WERI-Rb-1 (cell line): Measurements from ENCODE around the gene IRS2.

Experiments used
- DNase-seq: peaks from one replicate; pipeline ENCODE4 v3.0.0-alpha.2; 2020
- H3K27ac ChIP-seq: fragments of 250-450 bp; sonication (Bioruptor Pico); 2 replicates; pipeline ENCODE4 v1.5.1; 2020; ENCODE audit warnings: mild to moderate bottlenecking, moderate library complexity
- H3K27me3 ChIP-seq: fragments of 250-450 bp; sonication (Bioruptor Pico); 2 replicates; pipeline ENCODE4 v1.5.1; 2021; ENCODE audit warnings: mild to moderate bottlenecking, low read depth, moderate library complexity; ENCODE audit not compliant: insufficient read depth, severe bottlenecking
- H3K36me3 ChIP-seq: fragments of 250-450 bp; sonication (Bioruptor Pico); 2 replicates; pipeline ENCODE4 v1.5.1; 2020; ENCODE audit warnings: mild to moderate bottlenecking, moderate library complexity
- H3K4me3 ChIP-seq: 2 replicates; pipeline ENCODE4 v1.5.1; 2011; ENCODE audit warnings: low read depth, mild to moderate bottlenecking, control low read depth, low read length
- H3K9me3 ChIP-seq: fragments of 250-450 bp; sonication (Bioruptor Pico); 2 replicates; pipeline ENCODE4 v1.5.1; 2021; ENCODE audit warnings: mild to moderate bottlenecking, moderate library complexity; ENCODE audit not compliant: severe bottlenecking
- CTCF ChIP-seq: IDR thresholded peaks from 2 replicates; pipeline ENCODE4 v1.5.1; 2011; ENCODE audit warnings: low read depth, mild to moderate bottlenecking, control low read depth, inconsistent platforms, low read length

The IRS2 gene

GRCh38 chr13:109741966-109742365, 44.4 kb downstream of the IRS2 start:
- Histone ChIP-seq H3K9me3 (no peaks in the 10 kb centered on the region), H3K27me3 (no peaks in the 10 kb centered on the region), H3K27ac (no peak overlapping the region), H3K36me3 (no peaks in the 10 kb centered on the region), H3K4me3 (no peak overlapping the region)
- no peak for DNase-seq
- no peak for TF ChIP-seq CTCF

GRCh38 chr13:109740721-109741120, 45.7 kb downstream of the IRS2 start:
- Histone ChIP-seq H3K4me3 (no peak overlapping the region), H3K27me3 (no peaks in the 10 kb centered on the region), H3K36me3 (no peaks in the 10 kb centered on the region), H3K9me3 (no peaks in the 10 kb centered on the region), H3K27ac (no peak overlapping the region)
- no peak for TF ChIP-seq CTCF
- no peak for DNase-seq

- Histone ChIP-seq H3K36me3 (no peaks in the 10 kb centered on the region), H3K9me3 (no peaks in the 10 kb centered on the region)
- TF ChIP-seq CTCF = no peak
These were observed 46.3 kb downstream of the IRS2 start for GRCh38 chr13:109740121-109740520.

GRCh38 chr13:109738298-109738746, 48.1 kb downstream of the IRS2 start:
- no peaks in the 10 kb centered on the region for H3K9me3 ChIP-seq
- no peaks in the 10 kb centered on the region for H3K36me3 ChIP-seq
- TF ChIP-seq CTCF = no peak
- H3K4me3 ChIP-seq = no peak overlapping the region
- H3K27ac ChIP-seq = no peak overlapping the region
- DNase-seq = no peak
- H3K27me3 ChIP-seq = no peaks in the 10 kb centered on the region

More at GRCh38 chr13:109740121-109740520, 46.3 kb downstream of the IRS2 start:
- Histone ChIP-seq H3K27ac (no peak overlapping the region), H3K27me3 (no peaks in the 10 kb centered on the region), H3K4me3 (no peak overlapping the region)
- no peak for DNase-seq

DNA sequence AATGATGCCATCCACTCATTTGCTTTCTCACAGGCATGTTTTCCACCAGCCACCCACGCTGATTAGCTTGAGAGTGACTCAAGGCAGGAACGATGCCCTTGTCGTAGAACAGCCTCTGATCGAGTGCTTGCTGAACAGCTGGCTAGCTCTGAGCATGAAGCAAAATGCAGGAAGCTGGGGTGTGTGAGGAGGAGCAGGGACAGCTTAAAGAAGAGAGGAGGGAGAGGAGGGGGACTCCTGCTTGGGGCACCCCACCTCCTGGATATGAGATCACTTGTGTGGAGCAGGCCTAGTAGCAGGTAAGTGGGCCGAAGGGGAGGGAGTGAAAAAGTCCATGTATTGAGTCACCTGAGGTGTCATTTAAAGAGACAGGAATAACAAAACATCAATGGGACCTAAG, 48.8 kb downstream of the IRS2 start:
- no peaks in the 10 kb centered on the region for H3K36me3 ChIP-seq
- H3K27ac ChIP-seq = no peak overlapping the region
- H3K4me3 ChIP-seq = no peak overlapping the region
- TF ChIP-seq CTCF = no peak
- DNase-seq = no peak
- H3K9me3 ChIP-seq = peaks cover 3% of the 10 kb centered on the region
- H3K27me3 ChIP-seq = no peaks in the 10 kb centered on the region

DNA sequence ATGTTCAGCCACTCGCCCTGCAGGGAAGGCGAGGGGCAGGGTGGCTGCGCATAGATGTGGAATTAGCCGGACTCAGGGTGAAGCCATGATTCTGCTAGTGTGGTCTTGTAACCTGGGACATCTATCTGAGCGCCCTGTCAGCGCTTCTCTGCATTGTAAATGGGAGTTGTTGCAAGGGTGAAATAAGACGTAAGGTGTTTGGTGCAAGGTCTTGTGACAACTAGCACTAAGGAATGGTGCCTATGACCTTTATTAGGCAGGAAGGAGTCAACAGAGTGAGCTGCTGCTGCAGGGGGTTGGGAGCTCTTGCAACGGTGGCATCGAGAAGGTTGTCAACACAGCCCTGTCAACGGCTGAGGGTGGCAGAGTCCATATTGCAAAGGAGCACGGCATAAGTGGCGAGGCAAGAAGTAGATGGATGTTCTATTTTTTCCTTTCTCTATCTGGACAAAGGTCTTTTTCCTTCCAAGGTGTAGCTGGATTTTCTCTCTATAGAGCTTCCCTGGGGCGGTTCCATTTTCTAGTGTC, 49.3 kb downstream of the IRS2 start:
- no peak overlapping the region for H3K4me3 ChIP-seq
- no peaks in the 10 kb centered on the region for H3K27me3 ChIP-seq
- H3K36me3 ChIP-seq = no peaks in the 10 kb centered on the region
- TF ChIP-seq CTCF = no peak
- no peak overlapping the region for H3K27ac ChIP-seq
- peaks cover 6% of the 10 kb centered on the region for H3K9me3 ChIP-seq
- DNase-seq = no peak
